Left renal pelvis (tissue), 4 donors: ENCODE measurements around the gene AJUBA. TPM values are rescaled to one million over a fixed set of nuclear protein-coding genes. Genes with fewer than 3 reads are reported as not detected.
"Not testable (repeated sequence)": the region's sequence is repeated elsewhere in the genome, so short reads cannot be mapped to it uniquely, and the experiment has no call there.

Experiments used
- DNase-seq, 4 donors: peaks; one replicate each; pipeline ENCODE4 v3.0.0-alpha.2; 2013; ENCODE audit warnings: low read depth in 4 of 4, low spot score in 3 of 4
- polyA plus RNA-seq, 4 donors: library from polyadenylated mRNA; unstranded; fragments of 120-200 nt; gene quantifications; one replicate each; pipeline ENCODE4 v1.2.1, GENCODE V29; 2013; ENCODE audit not compliant: insufficient read length in 4 of 4

AJUBA gene
- polyA plus RNA-seq, 4 donors: 47.7 to 100.0 (median 80.2) TPM

- peak; percentile 95 to 98 (median 96) for DNase-seq
These were observed 24.4 kb upstream of the AJUBA start for GRCh38 chr14:23006544-23007419.

- DNase-seq: no peak
These were observed 23.8 kb upstream of the AJUBA start for GRCh38 chr14:23006188-23006534.

- DNase-seq: no peak
These were observed 23.3 kb upstream of the AJUBA start for GRCh38 chr14:23005451-23006187.

- DNase-seq: not testable (repeated sequence)
These were observed 21.9 kb upstream of the AJUBA start for GRCh38 chr14:23004274-23004673.

- no peak for DNase-seq
These were observed 20.2 kb upstream of the AJUBA start for GRCh38 chr14:23002592-23002991.

GRCh38 chr14:23000860-23001259 is 18.5 kb upstream of the AJUBA start:
- DNase-seq: no peak

GRCh38 chr14:22998329-22999012 is 16.1 kb upstream of the AJUBA start:
- DNase-seq: no peak

- no peak for DNase-seq
These were observed 15.4 kb upstream of the AJUBA start for GRCh38 chr14:22997676-22998323.

GRCh38 chr14:22996768-22997654 is 14.7 kb upstream of the AJUBA start:
- DNase-seq: peak in 1 of 4 donors; percentile 88

- no peak for DNase-seq
These were observed 13.7 kb upstream of the AJUBA start for GRCh38 chr14:22995889-22996625.

- no peak for DNase-seq
These were observed 12.5 kb upstream of the AJUBA start for GRCh38 chr14:22994762-22995275.

GRCh38 chr14:22993517-22993916 is 11.2 kb upstream of the AJUBA start:
- DNase-seq: no peak

GRCh38 chr14:22991852-22992251 is 9.5 kb upstream of the AJUBA start:
- no peak for DNase-seq

- no peak for DNase-seq
These were observed 4.9 kb upstream of the AJUBA start for GRCh38 chr14:22987291-22987690.

GRCh38 chr14:22986508-22987054 is 4.2 kb upstream of the AJUBA start:
- DNase-seq: no peak

GRCh38 chr14:22985894-22986507 is 3.6 kb upstream of the AJUBA start:
- DNase-seq: no peak

- DNase-seq: no peak
These were observed 2.8 kb upstream of the AJUBA start for GRCh38 chr14:22984959-22985658.
